K562 (cell line): ENCODE results near the gene RAD51D. TPM values are rescaled to one million over a fixed set of nuclear protein-coding genes. Genes with fewer than 3 reads are reported as not detected.

Experiments used
- ATAC-seq: fragments of 200-7000 bp; cut with Tn5 transposase; 3 replicates; pipeline ENCODE4 v1.9.1; 2020; ENCODE audit warnings: moderate library complexity
- BruUV-seq: library from RNA; stranded (reverse); fragments of 400-500 nt; replicated peaks from 2 replicates; lab custom pipeline; 2021; lab: Mats Ljungman, UMichigan
- CTCF ChIA-PET: fragments of 300-600 bp; formaldehyde crosslinking; extraction: SDS; loops from one replicate; lab custom pipeline; 2021; ENCODE audit warnings: low intra/inter-chr PET ratio; lab: Yijun Ruan, JAX
- POLR2A ChIA-PET: fragments of 300-600, 350-650 bp; sonication (Branson Sonifier 250); formaldehyde crosslinking; extraction: SDS; loops from one replicate; lab custom pipeline; 2021; ENCODE audit warnings: antibody characterized with exemption, inconsistent platforms; lab: Yijun Ruan, JAX
- DNase-seq, 4 experiments: peaks; one replicate each; pipeline versions ENCODE4 v3.0.0 to v3.0.0-alpha.2; 2011 to 2018; ENCODE audit warnings: low spot score in 3 of 4, mixed read lengths in 3 of 4; ENCODE audit errors: extremely low read depth in 1 of 4
- FAIRE-seq: peaks from 2 replicates; lab custom pipeline; 2011; peaks lifted over from hg19 to GRCh38; lab: Jason Lieb, UNC
- H2AFZ ChIP-seq: 2 replicates; pipeline ENCODE4 v1.6.0; 2011; ENCODE audit warnings: low read depth, low read length, control low read depth, inconsistent platforms
- H3K27ac ChIP-seq: fragments of 200-600 bp; 3 replicates; pipeline ENCODE4 v1.8.0; 2011; ENCODE audit warnings: low read depth, mild to moderate bottlenecking, control low read depth, inconsistent platforms, low read length, moderate library complexity, mixed read lengths; ENCODE audit errors: extremely low read depth
- H3K27me3 ChIP-seq, 2 experiments: fragments of 300-600 bp in 1 of 2; 2 replicates in 1 of 2; 3 replicates in 1 of 2; pipeline versions ENCODE4 v1.6.0 to v1.8.0; 2011; ENCODE audit warnings: inconsistent platforms in 2 of 2, low read length in 2 of 2, mild to moderate bottlenecking in 1 of 2, mixed read lengths in 1 of 2, moderate library complexity in 1 of 2; ENCODE audit not compliant: control insufficient read depth in 2 of 2, insufficient read depth in 2 of 2
- H3K36me3 ChIP-seq: fragments of 300-600 bp; 3 replicates; pipeline ENCODE4 v1.8.0; 2011; ENCODE audit warnings: mild to moderate bottlenecking, low read length, inconsistent platforms; ENCODE audit not compliant: control insufficient read depth, insufficient read depth
- H3K4me1 ChIP-seq, 2 experiments: fragments of 200-600 bp in 1 of 2; replicated peaks in 1 of 2; 2 replicates in 1 of 2; 3 replicates in 1 of 2; pipeline versions ENCODE4 v1.5.1 to v1.8.0; 2011; ENCODE audit warnings: inconsistent platforms in 2 of 2, low read length in 2 of 2, mild to moderate bottlenecking in 1 of 2, mixed read lengths in 1 of 2, moderate library complexity in 1 of 2; ENCODE audit not compliant: control insufficient read depth in 2 of 2, insufficient read depth in 2 of 2
- H3K4me2 ChIP-seq: 2 replicates; pipeline ENCODE4 v1.6.1; 2011; ENCODE audit warnings: low read length, control low read depth, inconsistent platforms, mixed read lengths; ENCODE audit not compliant: insufficient read depth
- H3K4me3 ChIP-seq: fragments of 200-600 bp; sonication (generic), shearing (Covaris generic); 2 replicates; pipeline ENCODE4 v1.5.1; 2016; ENCODE audit warnings: control low read depth, inconsistent platforms
- H3K79me2 ChIP-seq: fragments of 200-600 bp; 3 replicates; pipeline ENCODE4 v1.8.0; 2011; ENCODE audit warnings: low read length, inconsistent platforms; ENCODE audit not compliant: control insufficient read depth, insufficient read depth
- H3K9ac ChIP-seq, 2 experiments: 2 replicates each; pipeline versions ENCODE4 v1.6.0 to v1.6.1; 2011; ENCODE audit warnings: low read depth in 2 of 2, low read length in 2 of 2, control low read depth in 1 of 2, inconsistent platforms in 1 of 2, mild to moderate bottlenecking in 1 of 2, mixed read lengths in 1 of 2; ENCODE audit not compliant: insufficient read depth in 1 of 2
- H3K9me1 ChIP-seq: one replicate; pipeline ENCODE4 v1.6.0; 2011; ENCODE audit warnings: inconsistent platforms, mild to moderate bottlenecking, low read length, moderate library complexity; ENCODE audit not compliant: control insufficient read depth, insufficient read depth
- H3K9me3 ChIP-seq: replicated peaks from 2 replicates; pipeline ENCODE4 v1.5.1; 2011; ENCODE audit warnings: low read depth, low read length, inconsistent platforms; ENCODE audit not compliant: control insufficient read depth, insufficient read depth
- H4K20me1 ChIP-seq: replicated peaks from 2 replicates; pipeline ENCODE4 v1.6.1; 2011; ENCODE audit warnings: low read length, inconsistent platforms, mixed read lengths; ENCODE audit not compliant: control insufficient read depth, insufficient read depth
- CBFA2T3 ChIP-seq: fragments of 450-650 bp; IDR thresholded peaks from 2 replicates; pipeline ENCODE4 v1.6.1; 2017
- DIDO1 ChIP-seq: fragments of 450-650 bp; IDR thresholded peaks from 2 replicates; pipeline ENCODE4 v1.6.1; 2016; ENCODE audit warnings: low read depth, missing biosample characterization, missing genetic modification characterization
- ERF ChIP-seq: fragments of 450-650 bp; formaldehyde crosslinking; IDR thresholded peaks from 2 replicates; pipeline ENCODE4 v1.4.0; 2020; ENCODE audit warnings: mild to moderate bottlenecking, mixed read lengths
- ZFP30 ChIP-seq: fragments of 250-450 bp; sonication (Bioruptor Pico); IDR thresholded peaks from 2 replicates; pipeline ENCODE4 v1.8.0; 2022; ENCODE audit warnings: moderate library complexity, mild to moderate bottlenecking, inconsistent platforms, borderline replicate concordance
- ZKSCAN8 ChIP-seq: fragments of 200-800 bp; sonication (Bioruptor generic); IDR thresholded peaks from 2 replicates; pipeline ENCODE4 v1.6.1; 2016; ENCODE audit warnings: missing genetic modification characterization, missing compliant biosample characterization
- WGBS: fragments of 100-300 bp; shearing (Covaris generic); methylation state at CpG from one replicate; pipeline ENCODE4 v1.1.6; 2016; ENCODE audit warnings: low coverage, mixed read lengths; ENCODE audit not compliant: insufficient coverage; ENCODE audit errors: missing lambda C conversion rate; 5-methylcytosine and 5-hydroxymethylcytosine counted together
- in situ Hi-C: fragments of 300-500 bp; cut with MboI; formaldehyde crosslinking; loops from 4 replicates; pipeline ENCODE4 v1.15.0; 2018; ENCODE audit warnings: inconsistent platforms, mixed read lengths
- intact Hi-C: fragments of 100-400 bp; cut with micrococcal nuclease; formaldehyde crosslinking; loops from 2 replicates; pipeline ENCODE4 v1.14.2; 2022
- polyA plus RNA-seq, 8 experiments: library from polyadenylated mRNA; depleted of rRNA in 4 of 8; stranded (reverse) in 5 of 8; unstranded in 3 of 8; fragments of >200 nt; fragmentation: Nextera tagmentation in 2 of 8; fragmentation: Illumina TruSeq in 1 of 8; extraction: Ambion mirVana in 2 of 8; extraction: Trizol in 1 of 8; gene quantifications; 2 replicates each; pipeline versions ENCODE4 v1.2.1 to v1.2.3, GENCODE V29; 2011 to 2014; ENCODE audit warnings: inconsistent platforms in 1 of 8, missing spikeins in 1 of 8
- total RNA-seq, 7 experiments: library from RNA; depleted of rRNA in 6 of 7; stranded (reverse); fragments of >200 nt in 6 of 7; fragmentation: Illumina TruSeq in 2 of 7; extraction: Trizol in 2 of 7; gene quantifications; 2 replicates each; pipeline versions ENCODE4 v1.2.1 to v1.2.3, GENCODE V29; 2011 to 2021; ENCODE audit warnings: low replicate concordance in 1 of 7

RAD51D gene
- total and polyA plus RNA-seq, 9 of the 15 experiments (the other 6 are each of a cell fraction or from before 2014, with no cell fraction given): 2.2 to 16.9 (median 8.7) TPM

- TF ChIP-seq ZFP30 (CRISPR knock-in tag) (no peak), ERF (CRISPR knock-in tag) (no peak), DIDO1 (tag) (no peak)
Measured at GRCh38 chr17:35141681-35142466, 22.2 kb upstream of the RAD51D start, which contains the start of gene NLE1 (continued).

- 0 out of 2 replicates have a peak, but pooled peaks cover 4% of the 10 kb centered on the region for H4K20me1 ChIP-seq
- BruUV-seq: no TSS peak
- H3K36me3 ChIP-seq: peaks cover 76% of the 10 kb centered on the region
- peaks cover 0 to 15% of the 10 kb centered on the region in 2 experiments; a peak in 3 of 5 replicates for H3K4me1 ChIP-seq
- WGBS: 60% methylated on average over 1 of the region's 6 CpGs
- ChIA-PET CTCF (no interaction called here), POLR2A (interaction anchor here (1.0 to 1.9 kb wide), 2 partner anchors 10 kb away, joined by 3 to 9 read pairs; no protein-coding TSS in a partner anchor)
- H3K9me3 ChIP-seq: no peaks in the 10 kb centered on the region
- H3K9ac ChIP-seq: no peak overlapping the region
- TF ChIP-seq CBFA2T3 (peak; percentile 82), ZKSCAN8 (CRISPR knock-in tag) (no peak)
- H3K79me2 ChIP-seq: peaks cover 32% of the 10 kb centered on the region
- H3K4me2 ChIP-seq: no peak overlapping the region
- intact Hi-C loops: no loop called here
- in situ Hi-C loops: no loop called here
- ATAC-seq (no peak), DNase-seq (no peak), FAIRE-seq (no peak)
- no peaks in the 10 kb centered on the region for H3K9me1 ChIP-seq
- H2AFZ ChIP-seq: no peak overlapping the region
- no peaks in the 10 kb centered on the region for H3K27me3 ChIP-seq
- H3K27ac ChIP-seq: no peak overlapping the region
- no peak overlapping the region for H3K4me3 ChIP-seq
Measured at GRCh38 chr17:35138218-35138617, 18.6 kb upstream of the RAD51D start.
